Measurements from ENCODE around the gene SSR2.
A peak's percentile ranks its signal among the peaks of the same experiment; 100 is the strongest.

SSR2 gene

DNA sequence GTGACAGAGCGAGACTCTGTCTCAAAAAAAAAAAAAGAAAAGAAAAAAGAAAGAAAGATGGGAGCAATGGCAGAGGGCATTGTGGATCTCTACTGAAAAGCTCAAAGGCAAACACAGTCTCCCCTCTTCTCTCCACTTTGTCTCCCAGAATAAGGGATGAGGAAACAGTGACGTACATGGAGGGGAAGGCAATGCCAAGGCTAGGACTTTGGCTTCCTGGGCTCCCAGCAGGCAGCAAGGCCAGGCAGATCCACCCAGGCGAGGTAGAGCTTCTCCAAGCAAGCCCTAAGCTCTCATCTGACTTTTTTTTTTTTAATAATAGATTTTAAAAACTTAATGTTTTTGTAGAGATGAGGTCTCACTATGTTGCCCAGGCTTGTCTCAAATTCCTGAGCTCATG, 47.0 kb downstream of the SSR2 start:
- no peak overlapping the region for H3K4me3 ChIP-seq (ENCODE audit: low read depth, low read length)
- peaks cover 3% of the 10 kb centered on the region for H3K4me1 ChIP-seq
- TF ChIP-seq, protein P1, sequence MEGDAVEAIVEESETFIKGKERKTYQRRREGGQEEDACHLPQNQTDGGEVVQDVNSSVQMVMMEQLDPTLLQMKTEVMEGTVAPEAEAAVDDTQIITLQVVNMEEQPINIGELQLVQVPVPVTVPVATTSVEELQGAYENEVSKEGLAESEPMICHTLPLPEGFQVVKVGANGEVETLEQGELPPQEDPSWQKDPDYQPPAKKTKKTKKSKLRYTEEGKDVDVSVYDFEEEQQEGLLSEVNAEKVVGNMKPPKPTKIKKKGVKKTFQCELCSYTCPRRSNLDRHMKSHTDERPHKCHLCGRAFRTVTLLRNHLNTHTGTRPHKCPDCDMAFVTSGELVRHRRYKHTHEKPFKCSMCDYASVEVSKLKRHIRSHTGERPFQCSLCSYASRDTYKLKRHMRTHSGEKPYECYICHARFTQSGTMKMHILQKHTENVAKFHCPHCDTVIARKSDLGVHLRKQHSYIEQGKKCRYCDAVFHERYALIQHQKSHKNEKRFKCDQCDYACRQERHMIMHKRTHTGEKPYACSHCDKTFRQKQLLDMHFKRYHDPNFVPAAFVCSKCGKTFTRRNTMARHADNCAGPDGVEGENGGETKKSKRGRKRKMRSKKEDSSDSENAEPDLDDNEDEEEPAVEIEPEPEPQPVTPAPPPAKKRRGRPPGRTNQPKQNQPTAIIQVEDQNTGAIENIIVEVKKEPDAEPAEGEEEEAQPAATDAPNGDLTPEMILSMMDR (IDR thresholded peaks at IDR 0.05; ENCODE audit: low read depth, low read length): no peak

DNA sequence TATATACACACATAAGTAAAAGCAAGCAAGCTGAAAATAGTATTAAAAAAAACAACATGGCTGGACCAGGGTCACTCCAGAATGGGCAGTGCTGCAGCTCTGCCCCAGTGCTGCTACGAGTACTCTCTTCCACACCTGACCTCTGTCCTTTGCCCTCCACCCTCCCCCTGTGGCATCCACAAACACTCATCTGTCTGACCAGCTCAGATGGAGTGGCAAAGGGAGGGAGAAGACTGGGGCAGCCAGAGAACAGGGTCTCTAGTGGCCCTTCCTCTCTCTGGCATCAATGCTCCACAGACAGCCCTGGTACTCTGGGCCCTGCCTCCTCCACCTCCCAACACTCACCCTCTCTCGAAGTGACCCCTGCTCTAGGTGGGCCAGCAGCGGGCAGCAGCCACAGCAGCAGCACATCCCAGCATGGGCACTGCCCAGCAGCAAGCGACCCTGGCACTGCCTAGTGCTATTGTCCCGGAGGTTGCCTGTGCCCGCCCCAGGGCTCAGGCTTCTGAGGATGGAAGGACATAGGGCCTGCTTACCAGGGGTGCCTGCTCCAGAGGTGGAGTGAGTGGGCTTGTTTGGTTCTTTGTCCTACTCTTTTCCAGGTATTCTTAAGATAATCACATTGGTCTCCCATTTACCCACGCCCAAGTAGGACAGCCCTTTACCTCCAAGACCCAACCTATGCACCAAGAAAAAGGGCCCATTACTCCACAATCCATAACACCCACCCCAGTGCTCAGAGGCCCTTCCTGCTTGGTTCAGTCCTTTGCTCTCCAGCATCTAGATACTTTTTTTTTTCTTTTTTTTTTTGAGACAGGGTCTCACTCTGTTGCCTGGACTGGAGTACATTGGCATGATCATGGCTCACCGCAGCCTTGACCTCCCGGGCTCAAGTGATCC, 48.6 kb downstream of the SSR2 start:
- TF ChIP-seq, protein P1 (IDR thresholded peaks at IDR 0.05; ENCODE audit: low read depth, low read length): no peak
- Histone ChIP-seq H3K4me1 (peaks cover 10% of the 10 kb centered on the region), H3K27me3 (no peaks in the 10 kb centered on the region), H3K36me3 (no peaks in the 10 kb centered on the region), H3K9me3 (no peaks in the 10 kb centered on the region), H3K4me3 (ENCODE audit: low read depth, low read length) (no peak overlapping the region)
- DNase-seq: no peak

More for the DNA sequence above, 47.0 kb downstream of the SSR2 start:
- H3K9me3 ChIP-seq: no peaks in the 10 kb centered on the region
- no peaks in the 10 kb centered on the region for H3K36me3 ChIP-seq
- H3K27me3 ChIP-seq: no peaks in the 10 kb centered on the region
- no peak for DNase-seq

DNA sequence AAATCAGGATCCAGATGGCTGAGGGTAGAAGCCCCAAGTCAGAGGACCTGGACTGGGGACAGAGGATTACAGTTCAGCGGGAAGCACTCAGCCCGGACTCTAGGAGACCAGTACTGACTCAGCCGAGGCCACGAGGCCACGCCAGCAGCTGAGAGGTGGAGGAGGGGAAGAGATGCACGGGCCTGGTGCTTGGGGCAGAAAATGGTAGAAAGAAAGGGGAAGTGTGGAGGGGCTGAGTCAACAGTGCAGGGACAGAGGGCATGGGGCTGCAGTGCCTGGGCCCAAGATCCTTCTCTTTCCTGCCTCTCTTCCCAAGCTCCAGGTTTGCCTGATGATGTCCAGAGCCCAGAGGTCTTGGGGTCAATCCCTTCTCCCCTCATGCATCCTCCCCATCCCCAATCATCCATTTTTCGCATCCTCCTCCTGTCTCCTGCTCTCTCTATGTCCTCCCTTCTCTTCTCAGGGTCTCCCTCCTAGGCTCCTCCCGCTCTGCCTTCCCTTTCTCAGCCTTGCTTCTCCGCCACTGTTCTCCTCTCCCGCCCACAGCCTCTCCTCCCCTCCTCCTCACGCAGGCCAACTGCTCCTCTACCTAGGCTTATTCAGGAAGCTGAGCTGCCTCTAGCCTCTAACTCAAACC, 50.1 kb downstream of the SSR2 start:
- Histone ChIP-seq H3K27me3 (no peaks in the 10 kb centered on the region), H3K4me3 (ENCODE audit: low read depth, low read length) (no peak overlapping the region), H3K9me3 (no peaks in the 10 kb centered on the region), H3K4me1 (peaks cover 9% of the 10 kb centered on the region), H3K36me3 (no peaks in the 10 kb centered on the region)
- no peak for DNase-seq
- TF ChIP-seq, protein P1 (IDR thresholded peaks at IDR 0.05; ENCODE audit: low read depth, low read length): no peak

DNA sequence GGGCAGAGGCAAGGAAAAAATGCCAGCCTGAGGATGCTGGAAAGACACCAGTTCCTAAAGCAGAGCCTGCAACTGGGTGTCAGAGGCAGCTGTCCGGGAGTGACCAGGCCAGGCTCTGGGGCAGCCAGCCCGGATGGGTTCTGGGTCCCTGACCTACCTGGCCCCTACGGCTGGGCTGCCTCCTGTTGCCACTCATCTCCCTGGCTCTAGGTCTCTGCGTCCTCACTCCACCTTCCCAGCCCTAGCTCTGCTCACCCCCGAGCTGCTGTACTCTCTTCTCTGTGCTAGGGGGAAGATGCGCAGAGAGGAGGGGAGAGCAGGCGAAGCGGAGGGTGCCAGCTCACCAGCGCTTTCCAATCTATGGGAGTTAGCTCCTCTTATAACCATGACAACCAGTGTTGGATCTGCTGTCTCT, 51.4 kb downstream of the SSR2 start:
- peaks cover 7% of the 10 kb centered on the region for H3K4me1 ChIP-seq
- no peak for DNase-seq
- no peaks in the 10 kb centered on the region for H3K9me3 ChIP-seq
- TF ChIP-seq, protein P1 (IDR thresholded peaks at IDR 0.05; ENCODE audit: low read depth, low read length): no peak
- no peaks in the 10 kb centered on the region for H3K36me3 ChIP-seq
- no peak overlapping the region for H3K4me3 ChIP-seq (ENCODE audit: low read depth, low read length)
- H3K27me3 ChIP-seq: no peaks in the 10 kb centered on the region

DNA sequence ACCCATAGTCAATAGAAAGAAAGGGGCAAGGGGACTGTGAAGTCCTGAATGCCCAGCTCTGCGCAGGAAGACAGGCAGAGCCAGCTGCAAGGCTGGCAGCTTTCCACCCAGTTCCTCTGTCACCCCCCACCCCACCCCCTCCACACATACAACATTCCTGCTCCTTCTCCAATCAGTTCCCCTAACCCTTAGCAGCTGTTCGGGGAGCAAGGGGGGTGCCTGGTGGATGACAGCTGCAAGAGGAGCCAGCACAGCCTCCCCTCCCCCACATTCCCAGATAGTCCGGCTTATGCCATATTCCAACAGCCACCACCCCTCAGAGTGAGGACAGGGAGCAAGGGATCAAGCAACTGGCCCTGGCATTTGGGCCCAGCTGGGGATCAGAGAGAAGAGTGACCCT, 52.1 kb downstream of the SSR2 start:
- peak; percentile 48 for DNase-seq
- TF ChIP-seq, protein P1 (IDR thresholded peaks at IDR 0.05; ENCODE audit: low read depth, low read length): no peak
- H3K4me3 ChIP-seq (ENCODE audit: low read depth, low read length): no peak overlapping the region
- H3K9me3 ChIP-seq: no peaks in the 10 kb centered on the region
- peaks cover 7% of the 10 kb centered on the region for H3K4me1 ChIP-seq
- H3K27me3 ChIP-seq: no peaks in the 10 kb centered on the region
- no peaks in the 10 kb centered on the region for H3K36me3 ChIP-seq

DNA sequence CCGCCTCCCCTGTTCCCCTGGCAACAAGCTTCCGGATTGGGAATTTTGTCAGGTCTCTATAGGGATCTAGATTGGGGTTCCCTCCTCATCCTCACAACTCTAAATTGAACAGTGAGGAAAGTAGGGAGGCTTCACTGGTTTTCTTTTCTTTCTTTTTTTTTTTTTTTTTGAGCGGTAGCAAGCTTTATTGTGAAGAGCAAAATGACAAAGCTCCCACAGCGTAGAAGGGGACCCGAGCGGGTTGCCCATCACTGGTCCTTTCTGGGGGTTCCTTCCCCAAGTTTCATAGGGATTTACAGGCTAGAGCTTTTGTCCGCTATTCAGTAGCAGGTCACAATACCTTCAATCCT, 52.7 kb downstream of the SSR2 start:
- Histone ChIP-seq H3K4me1 (peaks cover 7% of the 10 kb centered on the region), H3K27me3 (no peaks in the 10 kb centered on the region), H3K9me3 (no peaks in the 10 kb centered on the region), H3K36me3 (no peaks in the 10 kb centered on the region), H3K4me3 (ENCODE audit: low read depth, low read length) (no peak overlapping the region)
- TF ChIP-seq, protein P1 (IDR thresholded peaks at IDR 0.05; ENCODE audit: low read depth, low read length): no peak
- no peak for DNase-seq

Measured in BE2C (cell line).